ENCODE results near the gene SLC25A42.
A peak's percentile ranks its signal among the peaks of the same experiment; 100 is the strongest.
"Not testable (repeated sequence)": the region's sequence is repeated elsewhere in the genome, so short reads cannot be mapped to it uniquely, and the experiment has no call there.

SLC25A42 gene

GRCh38 chr19:19098703-19099632, 35.2 kb downstream of the SLC25A42 start:
- TF ChIP-seq CTCF (conservative IDR thresholded peaks at IDR 0.05; ENCODE audit: low read depth): no peak
- H3K27ac ChIP-seq: no peak overlapping the region
- DNase-seq (ENCODE audit: low spot score): no peak
- ChIA-PET POLR2A (ENCODE audit: low non-redundant PET) (no interaction called here), CTCF (interaction anchor here (0.6 kb wide), 1 partner anchor 11 kb away, joined by 5 read pairs; no protein-coding TSS in a partner anchor)

- ChIA-PET CTCF (no interaction called here), POLR2A (ENCODE audit: low non-redundant PET) (no interaction called here)
- no peak for TF ChIP-seq CTCF (conservative IDR thresholded peaks at IDR 0.05; ENCODE audit: low read depth)
- DNase-seq (ENCODE audit: low spot score): no peak
- no peak overlapping the region; the same call in 1 of the 2 replicates for H3K27ac ChIP-seq
Measured at GRCh38 chr19:19101540-19101939, 37.7 kb downstream of the SLC25A42 start.

GRCh38 chr19:19102566-19102965, 38.8 kb downstream of the SLC25A42 start:
- POLR2A ChIA-PET (ENCODE audit: low non-redundant PET): not testable (repeated sequence)

GRCh38 chr19:19103167-19103566, 39.4 kb downstream of the SLC25A42 start:
- DNase-seq (ENCODE audit: low spot score): no peak
- peak overlapping the region; percentile 34 for H3K27ac ChIP-seq
- POLR2A ChIA-PET (ENCODE audit: low non-redundant PET): no interaction called here
- CTCF ChIA-PET: no interaction called here
- no peak for TF ChIP-seq CTCF (conservative IDR thresholded peaks at IDR 0.05; ENCODE audit: low read depth)

More at GRCh38 chr19:19102566-19102965, 38.8 kb downstream of the SLC25A42 start:
- peak overlapping the region; percentile 34; the same call in 1 of the 2 replicates for H3K27ac ChIP-seq
- DNase-seq (ENCODE audit: low spot score); CTCF ChIA-PET: not testable (repeated sequence)

GRCh38 chr19:19105365-19106055, 41.7 kb downstream of the SLC25A42 start:
- CTCF ChIA-PET: interaction anchor here (0.6 kb wide), 2 partner anchors 51 to 719 kb away, joined by 3 to 5 read pairs; no protein-coding TSS in a partner anchor
- H3K27ac ChIP-seq: peak overlapping the region; percentile 22
- TF ChIP-seq CTCF (conservative IDR thresholded peaks at IDR 0.05; ENCODE audit: low read depth): no peak
- DNase-seq (ENCODE audit: low spot score): peak; percentile 31
- POLR2A ChIA-PET (ENCODE audit: low non-redundant PET): no interaction called here

- ChIA-PET CTCF (interaction anchor here (0.6 kb wide), 2 partner anchors 52 to 719 kb away, joined by 3 to 5 read pairs; no protein-coding TSS in a partner anchor), POLR2A (ENCODE audit: low non-redundant PET) (no interaction called here)
- no peak for TF ChIP-seq CTCF (conservative IDR thresholded peaks at IDR 0.05; ENCODE audit: low read depth)
- no peak for DNase-seq (ENCODE audit: low spot score)
- H3K27ac ChIP-seq: no peak overlapping the region
Measured at GRCh38 chr19:19106056-19106551, 42.3 kb downstream of the SLC25A42 start.

GRCh38 chr19:19106938-19107337, 43.1 kb downstream of the SLC25A42 start:
- POLR2A ChIA-PET (ENCODE audit: low non-redundant PET); DNase-seq (ENCODE audit: low spot score); H3K27ac ChIP-seq: not testable (repeated sequence)
- CTCF ChIA-PET: interaction anchor here (1.0 kb wide), 1 partner anchor 39 kb away, joined by 3 read pairs; no protein-coding TSS in a partner anchor
